Measurements from ENCODE around the gene DLG2.
"Not testable (repeated sequence)": the region's sequence is repeated elsewhere in the genome, so short reads cannot be mapped to it uniquely, and the experiment has no call there.

Gene DLG2

DNA sequence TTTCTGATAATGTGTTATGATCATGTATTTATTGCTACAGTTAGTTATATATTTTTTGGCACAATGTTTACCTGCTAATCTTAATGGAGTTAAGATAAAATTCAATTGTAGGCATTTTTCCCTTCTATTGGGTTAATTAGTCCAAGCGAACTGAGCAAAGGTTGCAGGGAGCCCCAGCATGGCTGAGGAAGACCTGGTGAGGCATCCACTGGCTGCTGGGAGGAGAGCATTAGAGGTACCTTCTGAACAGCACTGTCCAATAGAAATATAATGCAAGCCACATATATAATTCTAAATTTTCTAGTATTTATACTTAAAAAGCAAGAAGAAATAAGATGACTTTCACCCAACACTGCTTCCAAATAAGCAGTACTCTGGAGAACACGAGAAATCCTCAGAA, 19.9 kb upstream of the DLG2 start:
- DNase-seq, result no peak

DNA sequence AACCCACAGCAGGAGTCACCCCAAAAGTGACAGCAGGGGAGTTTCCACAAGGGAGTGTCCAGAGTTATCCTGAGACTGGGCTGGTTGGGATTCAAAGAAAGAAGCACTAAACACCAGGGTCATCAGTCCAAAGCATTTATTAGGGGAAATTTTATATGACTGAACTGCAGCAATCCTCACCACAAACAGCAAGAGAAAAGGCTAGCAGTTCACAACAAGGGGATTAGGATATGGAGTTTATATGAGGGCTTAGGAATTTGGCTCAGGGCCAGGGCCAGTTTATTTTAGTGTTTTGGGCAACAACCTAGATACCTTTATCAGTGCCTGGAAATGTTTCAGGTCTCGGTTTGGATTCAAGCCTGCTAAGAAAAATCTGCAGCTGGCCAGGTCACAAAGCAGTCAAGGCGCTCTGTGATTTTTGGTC, 16.1 kb upstream of the DLG2 start:
- no peak for DNase-seq

DNA sequence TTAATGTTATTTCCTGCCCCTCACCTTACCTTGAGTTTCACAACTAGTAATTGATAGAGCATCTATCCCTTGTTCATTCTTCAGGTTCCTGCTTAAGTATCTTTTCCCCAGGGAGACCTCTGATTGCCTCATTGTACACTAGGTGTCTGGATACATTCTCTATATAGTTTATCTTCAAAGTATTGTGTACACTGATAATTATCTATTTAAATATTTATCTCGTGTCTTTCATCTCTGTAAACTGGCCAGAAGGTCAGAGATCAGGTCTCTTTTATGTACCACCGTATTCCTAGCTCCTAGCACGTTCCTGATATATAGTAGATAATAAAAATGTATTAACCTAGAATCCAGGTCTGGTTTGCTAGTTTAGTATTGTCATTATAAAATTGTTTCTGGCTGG, 7.6 kb upstream of the DLG2 start:
- DNase-seq, result no peak

DNA sequence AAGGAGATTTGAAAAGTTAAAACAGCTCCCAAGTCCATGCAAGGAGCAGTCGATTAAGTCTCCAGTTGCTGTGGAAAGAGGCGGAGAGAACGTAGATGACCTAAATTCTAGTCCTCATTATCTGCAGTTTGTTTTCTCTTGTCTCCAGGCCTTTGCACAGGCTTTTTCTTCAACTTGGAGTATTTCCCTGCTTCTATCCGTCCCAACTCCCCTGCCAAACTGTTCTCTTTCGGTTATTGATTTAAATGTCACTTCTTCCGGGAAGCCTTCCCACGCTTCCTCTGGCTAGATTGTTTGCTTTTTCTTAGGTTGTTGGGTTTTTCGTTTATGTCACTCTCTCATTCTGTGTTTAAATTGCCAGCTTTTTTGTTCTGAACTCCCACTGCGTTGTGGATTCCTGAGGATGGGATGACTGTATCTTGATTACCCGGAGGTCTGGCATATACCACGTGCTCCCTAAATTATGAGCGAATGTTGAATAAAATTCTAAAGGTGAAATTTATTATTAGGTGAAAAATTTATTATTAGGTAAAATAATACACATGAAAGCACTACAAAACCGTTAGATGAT, 1.7 kb upstream of the DLG2 start:
- peak in 2 of 56 donors; percentile 33 to 47 for DNase-seq

DNA sequence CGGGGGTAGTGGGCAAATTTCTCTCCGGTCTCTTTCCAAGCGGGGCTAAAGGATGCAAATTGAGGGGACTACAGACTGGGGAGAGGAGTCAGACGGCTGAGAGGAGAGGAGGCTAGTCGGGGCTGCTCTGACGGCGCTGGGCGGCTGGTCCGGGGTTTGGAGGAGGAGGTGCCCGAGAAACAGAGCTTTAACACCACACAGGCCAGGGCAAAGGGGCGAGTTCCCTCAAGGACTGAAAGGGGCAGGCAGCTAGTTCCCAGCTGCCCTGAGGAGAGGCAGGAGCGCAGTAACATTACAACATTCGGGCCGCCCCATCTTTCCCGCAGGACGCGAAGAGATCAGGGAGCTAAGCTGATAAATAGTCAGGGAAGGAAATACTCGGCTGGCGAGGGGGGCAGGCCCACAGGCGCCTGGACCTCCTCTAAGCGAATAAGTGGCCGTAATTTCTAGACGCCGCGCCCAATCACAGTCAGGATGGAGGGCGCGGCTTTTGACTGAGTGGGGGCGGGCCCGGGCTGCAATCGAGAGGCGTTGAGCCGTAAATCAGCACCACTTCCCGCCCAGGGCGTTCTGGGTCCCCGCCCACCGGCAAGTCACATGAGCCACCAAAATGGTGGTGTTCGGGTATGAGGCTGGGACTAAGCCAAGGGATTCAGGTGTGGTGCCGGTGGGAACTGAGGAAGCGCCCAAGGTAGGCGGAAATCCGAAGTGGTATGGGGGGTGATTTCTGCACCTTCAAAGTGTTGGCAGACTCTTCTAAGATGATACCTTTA, 1.0 kb upstream of the DLG2 start, which contains the start of gene TMEM126B:
Gene TMEM126B, plus strand, starts transcription at position 596 of the 773 bp plus-strand sequence. Its CDS starts 15 bp downstream, at position 611.
- DNase-seq, result peak; percentile 78 to 99 (median 97)

DNA sequence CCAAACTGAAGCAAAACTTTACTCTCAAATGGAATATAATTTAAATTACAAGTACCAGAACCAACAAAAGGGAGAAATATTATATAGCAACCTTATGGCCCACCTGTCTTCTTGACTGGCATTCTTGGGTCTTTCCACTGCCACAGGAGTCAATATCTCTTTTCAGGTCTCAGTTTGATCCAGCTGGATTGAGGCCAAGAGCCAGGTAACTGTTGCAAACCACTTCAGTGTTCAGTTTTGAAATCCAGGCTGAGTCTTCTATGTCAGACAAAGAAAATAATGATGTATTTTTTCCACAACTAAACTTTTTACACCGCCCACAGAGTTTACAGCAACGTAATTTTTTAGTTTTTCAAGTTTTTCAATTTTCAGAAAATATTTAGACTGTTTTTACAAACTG, 648 bp downstream of the DLG2 start:
- DNase-seq, result no peak

DNA sequence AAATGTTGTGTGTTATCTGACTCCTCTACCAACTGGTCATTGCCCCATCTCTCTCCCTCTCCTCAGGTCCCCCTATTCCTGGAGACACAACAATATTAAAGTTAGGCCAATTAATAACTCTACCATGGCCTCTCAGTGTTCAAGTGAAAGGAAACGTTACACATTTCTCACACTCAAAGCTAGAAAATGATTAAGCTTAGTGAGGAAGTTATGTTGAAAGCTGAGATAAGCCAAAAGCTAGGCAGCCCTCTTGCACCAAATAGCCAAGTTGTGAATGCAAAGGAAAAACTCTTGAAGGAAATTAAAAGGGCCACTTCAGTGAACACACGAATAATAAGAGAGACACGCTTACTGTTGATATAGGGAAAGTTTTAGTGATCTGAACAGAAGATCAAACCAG, 6.9 kb downstream of the DLG2 start:
- DNase-seq, result no peak

DNA sequence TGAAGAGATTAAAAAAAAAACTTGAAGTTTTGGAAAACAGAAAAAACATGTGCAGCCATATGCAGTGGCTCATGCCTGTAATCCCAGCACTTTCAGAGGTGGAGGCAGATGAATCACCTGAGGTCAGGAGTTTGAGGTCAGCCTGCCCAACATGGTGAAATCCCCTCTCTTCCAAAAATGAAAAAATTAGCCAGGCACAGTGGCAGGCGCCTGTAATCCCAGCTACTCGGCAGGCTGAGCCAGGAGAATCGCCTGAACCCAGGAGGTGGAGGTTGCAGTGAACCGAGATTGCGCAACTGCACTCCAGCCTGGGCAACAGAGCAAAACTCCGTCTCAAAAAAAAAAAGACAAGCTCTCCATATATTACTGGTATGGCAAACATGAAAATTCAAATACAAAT, 7.6 kb downstream of the DLG2 start:
- DNase-seq, result no peak

DNA sequence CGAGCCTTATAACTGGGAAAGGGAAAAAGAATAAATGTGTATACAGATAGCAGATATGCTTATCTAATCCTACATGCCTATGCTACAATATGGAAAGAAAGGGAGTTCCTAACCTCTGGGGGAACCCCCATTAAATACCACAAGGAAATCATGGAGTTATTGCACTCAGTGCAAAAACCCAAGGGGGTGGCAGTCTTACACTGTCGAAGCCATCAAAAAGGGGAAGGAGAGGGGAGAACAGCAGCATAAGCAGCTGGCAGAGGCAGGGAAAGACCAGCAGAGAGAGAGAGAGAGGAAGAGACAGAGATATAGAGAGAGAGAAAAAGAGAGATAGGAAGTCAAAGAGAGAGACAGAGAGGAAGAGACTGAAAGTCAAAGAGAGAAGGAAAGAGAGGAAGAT, 15.5 kb downstream of the DLG2 start:
- not testable (repeated sequence) for DNase-seq

DNA sequence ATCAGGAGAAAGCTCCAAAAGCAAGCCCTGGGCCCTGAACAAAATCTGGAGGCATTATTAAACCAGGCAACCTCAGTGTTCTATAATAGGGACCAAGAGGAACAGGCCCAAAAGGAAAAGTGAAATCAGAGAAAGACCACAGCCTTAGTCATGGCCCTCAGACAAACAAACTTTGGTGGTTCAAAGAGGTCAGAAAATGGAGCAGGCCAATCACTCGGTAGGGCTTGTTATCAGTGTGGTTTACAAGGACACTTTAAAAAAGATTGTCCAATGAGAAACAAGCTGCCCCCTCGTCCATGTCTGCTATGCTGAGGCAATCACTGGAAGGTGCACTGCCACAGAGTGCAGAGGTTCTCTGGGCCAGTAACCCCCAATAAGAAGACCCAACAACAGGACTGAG, 17.9 kb downstream of the DLG2 start:
- DNase-seq, result not testable (repeated sequence)

DNA sequence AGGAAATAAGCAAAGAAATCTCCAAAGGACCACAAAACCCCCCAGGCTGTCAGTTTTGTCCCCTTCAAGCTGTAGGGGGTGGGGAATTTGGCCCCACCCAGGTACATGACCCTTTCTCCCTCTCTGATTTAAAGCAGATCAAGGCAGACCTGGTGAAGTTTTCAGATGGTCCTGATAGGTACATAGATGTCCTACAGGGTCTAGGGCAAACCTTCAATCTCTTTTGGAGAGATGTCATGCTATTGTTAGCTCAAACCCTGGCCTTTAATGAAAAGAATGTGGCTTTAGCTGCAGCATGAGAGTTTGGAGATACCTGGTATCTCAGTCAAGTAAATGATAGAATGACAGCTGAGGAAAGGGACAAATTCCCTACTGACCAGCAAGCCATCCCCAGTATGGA, 18.5 kb downstream of the DLG2 start:
- DNase-seq, result not testable (repeated sequence)

DNA sequence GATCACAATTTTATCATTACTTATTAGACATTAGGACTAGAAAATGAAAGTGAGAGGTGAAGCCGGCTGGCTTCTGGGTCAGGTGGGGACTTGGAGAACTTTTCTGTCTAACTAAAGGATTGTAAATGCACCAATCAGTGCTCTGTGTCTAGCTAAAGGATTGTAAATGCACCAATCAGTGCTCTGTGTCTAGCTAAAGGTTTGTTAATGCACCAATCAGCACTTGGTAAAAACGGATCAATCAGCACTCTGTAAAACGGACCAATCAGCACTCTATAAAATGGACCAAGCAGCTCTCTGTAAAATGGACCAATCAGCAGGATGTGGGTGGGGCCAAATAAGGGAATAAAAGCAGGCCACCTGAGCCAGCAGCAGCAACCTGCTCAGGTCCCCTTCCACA, 20.9 kb downstream of the DLG2 start:
- not testable (repeated sequence) for DNase-seq

DNA sequence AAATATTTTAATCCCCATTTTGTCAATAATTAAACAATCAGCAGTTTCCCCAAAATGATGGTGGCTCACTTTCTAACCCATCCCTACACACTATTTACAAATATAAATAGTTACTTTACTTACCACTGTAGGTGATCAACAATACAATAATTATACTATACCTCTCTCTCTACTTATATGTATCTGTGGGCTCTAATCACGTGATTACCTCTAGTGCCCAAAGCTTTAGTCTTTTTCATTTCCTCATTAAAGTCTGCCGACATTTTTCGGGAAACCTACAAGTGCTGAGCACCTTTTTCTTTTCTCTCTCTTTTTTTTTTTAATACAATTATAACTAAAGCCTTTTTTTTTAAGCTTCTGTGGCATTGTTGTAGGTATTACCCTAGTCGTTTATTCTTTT, 23.9 kb downstream of the DLG2 start:
- DNase-seq, result no peak

DNA sequence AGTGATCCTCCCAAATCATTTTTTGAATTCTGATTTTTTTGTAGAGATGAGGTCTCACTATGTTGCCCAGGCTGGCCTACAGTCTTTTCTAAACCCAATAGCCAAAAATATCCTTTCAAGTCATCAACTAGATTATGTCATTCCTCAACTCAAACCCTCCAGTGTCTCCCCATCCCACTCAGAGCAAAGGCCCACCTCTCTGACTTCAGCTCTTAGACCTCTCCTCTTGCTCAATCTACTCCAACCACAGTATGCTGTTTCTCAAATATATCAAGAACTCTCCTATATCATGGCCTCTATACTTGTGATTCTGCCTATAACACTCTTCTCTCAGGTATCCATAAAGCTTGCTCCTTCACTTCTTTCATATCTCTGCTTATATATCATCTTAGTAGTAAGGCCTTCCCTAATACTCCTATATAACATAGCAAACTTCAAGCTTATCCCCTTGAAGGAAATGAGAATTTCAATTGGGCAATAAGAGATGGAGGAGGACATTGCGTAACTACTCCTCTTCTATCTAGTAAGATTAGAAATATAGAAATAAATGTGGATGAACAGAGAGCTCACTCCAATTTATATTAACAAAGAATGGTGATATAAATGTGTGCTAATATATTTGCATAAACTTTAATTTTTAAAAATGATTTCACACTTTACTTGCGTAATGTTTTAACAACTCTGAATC, 24.5 kb downstream of the DLG2 start:
- no peak for DNase-seq

DNA sequence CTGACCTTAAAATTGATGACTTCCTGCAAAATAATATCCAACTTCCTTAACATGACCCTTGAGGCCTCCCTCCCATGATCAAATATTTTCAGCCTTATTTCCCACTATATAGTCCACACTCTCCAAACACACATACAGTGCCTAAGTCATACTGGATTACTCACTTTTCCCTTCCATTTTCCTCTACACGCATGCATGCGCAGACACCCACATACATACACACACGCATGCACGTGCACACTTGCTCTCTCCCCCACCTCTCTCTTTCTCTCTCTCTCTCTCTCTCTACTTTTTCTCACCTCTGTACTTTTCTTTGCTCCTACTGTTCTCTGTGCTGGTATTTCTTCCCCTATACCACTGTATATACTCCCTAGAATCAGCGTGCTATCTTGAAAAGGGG, 28.1 kb downstream of the DLG2 start:
- DNase-seq, result no peak

DNA sequence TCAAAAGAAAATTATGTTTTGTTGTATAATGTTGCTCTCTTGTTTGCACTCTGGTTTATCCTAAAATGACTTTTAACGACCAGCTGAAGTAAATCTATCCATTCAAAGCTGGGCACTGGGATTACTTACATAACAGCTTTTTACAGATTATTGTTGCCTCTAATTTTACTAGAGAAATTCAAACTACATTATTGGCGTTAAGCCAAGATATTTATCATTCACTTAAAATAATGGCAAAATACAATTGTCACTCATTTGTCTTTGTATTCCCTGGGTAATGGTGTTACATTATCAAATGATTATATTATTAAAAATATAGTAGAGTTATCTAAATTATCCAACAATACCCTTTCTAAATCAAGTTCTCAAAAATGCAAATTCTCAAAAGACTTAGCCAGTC, 30.3 kb downstream of the DLG2 start:
- DNase-seq, result no peak

DNA sequence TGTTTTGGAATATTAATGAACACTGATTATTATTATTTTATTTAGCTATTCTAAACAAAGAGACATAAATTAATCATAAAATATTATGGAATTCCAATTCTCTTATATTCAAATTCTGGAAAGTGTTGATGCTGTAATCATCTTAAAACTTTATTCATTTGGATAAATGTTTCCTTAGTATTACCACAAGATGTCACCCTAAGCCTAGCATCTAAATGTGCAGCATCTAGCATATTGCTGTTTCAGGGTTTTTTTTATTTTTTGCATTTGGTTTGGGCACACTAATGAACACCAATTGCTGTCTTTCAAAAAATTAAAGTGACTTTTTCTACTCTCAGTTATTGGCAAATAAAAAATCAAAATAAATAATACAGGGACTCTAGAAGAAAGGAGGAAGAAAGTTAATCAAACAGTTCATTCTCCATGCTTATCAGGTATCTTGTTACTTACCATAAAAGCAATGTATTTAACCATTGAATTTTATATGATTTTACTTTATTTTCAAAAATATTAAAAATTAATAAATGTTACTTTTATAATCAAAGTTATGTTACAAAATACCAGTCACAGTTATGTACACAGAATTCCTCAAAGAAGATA, 31.8 kb downstream of the DLG2 start:
- DNase-seq, result no peak

DNA sequence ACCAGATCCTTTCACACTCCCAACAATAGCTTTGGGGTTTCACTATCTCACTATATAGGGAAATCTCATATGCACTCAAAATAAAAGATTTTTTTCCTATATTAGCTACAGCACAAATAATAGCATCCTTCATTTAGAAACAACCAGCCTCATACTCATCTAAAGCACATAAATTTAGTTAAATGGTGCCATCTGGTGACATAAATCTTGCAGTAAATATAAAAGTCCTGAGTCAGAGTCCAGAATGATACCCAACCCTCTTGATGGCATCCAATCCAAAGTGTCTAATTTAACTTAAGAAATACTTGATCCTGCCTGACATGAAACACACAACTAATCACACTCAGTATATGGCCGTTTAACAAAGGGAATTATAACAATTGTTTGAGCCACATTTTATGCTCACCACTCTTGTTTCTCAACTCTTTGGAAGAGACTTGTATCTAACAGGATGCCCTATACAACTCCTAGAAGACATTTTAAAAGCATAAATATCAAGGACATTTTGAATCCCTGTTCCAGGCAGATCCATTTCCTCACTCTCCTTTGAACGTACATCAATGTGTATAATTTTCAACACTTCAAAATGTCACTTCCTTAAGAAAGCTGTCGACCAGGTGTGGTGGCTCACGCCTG, 36.2 kb downstream of the DLG2 start:
- no peak for DNase-seq

DNA sequence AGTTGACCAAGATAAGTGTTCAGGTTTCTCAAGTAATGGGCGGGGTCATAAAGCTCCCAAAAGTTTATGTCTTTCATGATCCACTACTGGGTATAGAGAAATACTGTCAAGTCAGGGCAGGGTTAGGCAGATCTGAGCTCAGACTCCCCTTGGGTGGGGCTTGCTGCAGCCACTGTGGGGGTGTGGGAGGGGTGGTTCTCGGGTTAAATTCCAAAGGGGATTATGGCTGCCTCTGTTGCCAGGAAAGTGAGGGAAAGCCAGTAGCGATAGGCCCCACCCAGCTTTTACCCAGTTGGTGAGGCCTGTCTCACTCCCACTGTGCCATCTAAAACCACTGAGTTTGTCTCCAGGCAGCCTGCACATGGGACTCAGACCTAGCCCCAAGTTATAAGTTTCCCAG, 37.8 kb downstream of the DLG2 start:
- DNase-seq, result no peak

DNA sequence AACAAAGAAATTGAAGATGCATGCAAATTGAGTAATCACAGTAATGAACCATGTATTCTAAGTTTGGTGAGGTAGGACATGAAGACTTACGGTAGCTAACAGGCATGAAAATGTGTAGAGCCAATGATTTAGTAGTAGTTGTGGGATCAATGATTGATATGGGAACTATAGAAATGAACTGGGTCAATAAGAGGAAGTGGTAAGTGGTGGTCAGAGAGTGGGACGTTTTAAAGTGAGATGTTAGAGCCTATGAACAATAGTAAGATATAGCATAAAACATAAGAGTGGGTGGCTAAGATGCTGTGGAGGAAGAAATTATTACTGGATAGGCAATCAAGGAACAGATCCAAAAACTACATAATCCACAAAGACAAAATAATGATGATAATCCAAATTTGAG, 45.0 kb downstream of the DLG2 start:
- DNase-seq, result no peak

DNA sequence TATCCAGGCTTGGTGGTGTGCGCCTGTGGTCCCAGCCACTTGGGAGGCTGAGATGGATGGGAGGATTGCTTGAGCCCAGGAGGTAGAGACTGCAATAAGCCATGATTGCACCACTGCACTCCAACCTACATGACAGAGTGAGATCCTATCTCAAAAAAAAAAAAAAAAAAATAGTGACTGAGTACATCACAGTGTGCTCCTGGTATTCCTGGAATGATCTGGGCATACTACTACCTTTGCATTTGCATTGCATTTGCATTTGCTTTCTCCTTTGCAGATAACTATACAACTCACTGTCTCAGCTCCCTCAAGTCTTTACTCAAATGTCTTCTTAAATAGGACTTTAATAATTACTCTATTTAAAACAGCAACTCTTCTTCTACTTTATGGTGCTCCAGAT, 51.8 kb downstream of the DLG2 start:
- no peak for DNase-seq

DNA sequence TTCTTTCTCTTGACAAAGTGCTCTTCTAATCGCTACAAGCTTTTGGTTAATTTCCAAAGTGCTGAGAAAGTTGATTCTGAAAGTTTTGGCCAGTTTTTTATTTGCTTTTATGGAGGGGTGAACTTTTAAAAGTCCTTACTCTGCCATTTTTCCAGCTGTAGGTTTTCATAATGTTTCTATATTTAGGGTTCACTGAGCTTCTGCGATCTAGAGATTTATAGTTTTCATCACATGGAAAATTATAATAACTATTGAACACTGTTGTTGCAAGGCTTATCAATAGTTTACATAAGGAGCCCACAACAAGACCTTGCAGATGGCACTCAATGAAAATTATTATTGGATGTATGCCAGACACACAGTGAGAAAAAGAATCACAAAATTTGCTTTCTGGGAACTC, 55.1 kb downstream of the DLG2 start:
- no peak for DNase-seq

Data from nucleus accumbens (tissue), 56 donors.